Measurements from ENCODE around the gene SLC27A5. TPM values are rescaled to one million over a fixed set of nuclear protein-coding genes. Genes with fewer than 3 reads are reported as not detected.

Gene SLC27A5
- total and polyA plus RNA-seq, 2 experiments from 2014 or later, result 9.0 to 19.1 TPM

- no peak for TF ChIP-seq EZH2phosphoT487 (IDR thresholded peaks at IDR 0.05; ENCODE audit: low read depth, severe bottlenecking, unreplicated experiment)
- peak; percentile 87 for TF ChIP-seq CTCF (IDR thresholded peaks at IDR 0.05; ENCODE audit: poor library complexity)
- H3K4me1 ChIP-seq (ENCODE audit: insufficient read depth), result peaks cover 24% of the 10 kb centered on the region
- no peaks in the 10 kb centered on the region for H3K9me3 ChIP-seq (ENCODE audit: low read depth)
- H3K4me3 ChIP-seq, result no peak overlapping the region
- H3K4me2 ChIP-seq, result peak overlapping the region; percentile 83
- WGBS (ENCODE audit: low lambda C conversion rate, missing lambda C conversion rate), result 30% methylated on average over 53 of the region's 66 CpGs
- no peak overlapping the region for H2AFZ ChIP-seq
- peaks cover 48% of the 10 kb centered on the region for H3K79me2 ChIP-seq
- H3K9me2 ChIP-seq (replicated peaks; ENCODE audit: insufficient read depth), result no peaks in the 10 kb centered on the region
- no peaks in the 10 kb centered on the region for H3K36me3 ChIP-seq (replicated peaks; ENCODE audit: insufficient read depth, low read depth)
- DNase-seq (ENCODE audit: low spot score), result peak; percentile 96
- H3K27me3 ChIP-seq, result no peaks in the 10 kb centered on the region
- H3K27ac ChIP-seq, result peak overlapping the region; percentile 82
- H4K20me1 ChIP-seq (ENCODE audit: insufficient read depth, poor library complexity, severe bottlenecking), result peaks cover 5% of the 10 kb centered on the region
Measured at GRCh38 chr19:58513694-58514563, 2.1 kb upstream of the SLC27A5 start.

- no peaks in the 10 kb centered on the region for H3K9me2 ChIP-seq (replicated peaks; ENCODE audit: insufficient read depth)
- H3K36me3 ChIP-seq (replicated peaks; ENCODE audit: insufficient read depth, low read depth), result no peaks in the 10 kb centered on the region
- H3K27me3 ChIP-seq, result no peaks in the 10 kb centered on the region
- peaks cover 20% of the 10 kb centered on the region for H3K4me1 ChIP-seq (ENCODE audit: insufficient read depth)
- no peaks in the 10 kb centered on the region for H3K9me3 ChIP-seq (ENCODE audit: low read depth)
- peaks cover 42% of the 10 kb centered on the region for H3K79me2 ChIP-seq
- WGBS (ENCODE audit: low lambda C conversion rate, missing lambda C conversion rate), result 91% methylated on average over 10 of the region's 10 CpGs
- no peak overlapping the region for H2AFZ ChIP-seq
- TF ChIP-seq EZH2 (IDR thresholded peaks at IDR 0.05; ENCODE audit: borderline replicate concordance) (no peak), CTCF (IDR thresholded peaks at IDR 0.05; ENCODE audit: poor library complexity) (no peak), EZH2phosphoT487 (IDR thresholded peaks at IDR 0.05; ENCODE audit: low read depth, severe bottlenecking, unreplicated experiment) (no peak)
- no peak overlapping the region for H3K4me3 ChIP-seq
- peaks cover 3% of the 10 kb centered on the region for H4K20me1 ChIP-seq (ENCODE audit: insufficient read depth, poor library complexity, severe bottlenecking)
- H3K4me2 ChIP-seq, result peak overlapping the region; percentile 83
- H3K27ac ChIP-seq, result peak overlapping the region; percentile 82
- no peak for DNase-seq (ENCODE audit: low spot score)
Measured at GRCh38 chr19:58513213-58513693, 1.5 kb upstream of the SLC27A5 start.

- Histone ChIP-seq H3K4me2 (no peak overlapping the region), H2AFZ (no peak overlapping the region), H3K9me3 (ENCODE audit: low read depth) (no peaks in the 10 kb centered on the region), H3K27me3 (no peaks in the 10 kb centered on the region), H3K36me3 (replicated peaks; ENCODE audit: insufficient read depth, low read depth) (no peaks in the 10 kb centered on the region), H3K9me2 (replicated peaks; ENCODE audit: insufficient read depth) (no peaks in the 10 kb centered on the region), H3K4me1 (ENCODE audit: insufficient read depth) (peaks cover 13% of the 10 kb centered on the region), H3K27ac (no peak overlapping the region), H3K4me3 (no peak overlapping the region), H3K79me2 (peaks cover 12% of the 10 kb centered on the region), H4K20me1 (ENCODE audit: insufficient read depth, poor library complexity, severe bottlenecking) (no peaks in the 10 kb centered on the region)
- WGBS (ENCODE audit: low lambda C conversion rate, missing lambda C conversion rate), result 85% methylated on average over 8 of the region's 8 CpGs
- DNase-seq (ENCODE audit: low spot score), result no peak
- TF ChIP-seq CTCF (IDR thresholded peaks at IDR 0.05; ENCODE audit: poor library complexity), result no peak
- no peak for TF ChIP-seq EZH2 (IDR thresholded peaks at IDR 0.05; ENCODE audit: borderline replicate concordance)
- TF ChIP-seq EZH2phosphoT487 (IDR thresholded peaks at IDR 0.05; ENCODE audit: low read depth, severe bottlenecking, unreplicated experiment), result no peak
Measured at GRCh38 chr19:58510084-58510862, 1.5 kb downstream of the SLC27A5 start.

Data from hepatocyte (in vitro differentiated cells).